ENCODE data around the gene ERO1B.

GRCh38 chr1:236204656-236205055 is 77.1 kb downstream of the ERO1B start:
- no peak for TF ChIP-seq CTCF (conservative IDR thresholded peaks at IDR 0.05; ENCODE audit: low read length)
- no peak for TF ChIP-seq EZH2phosphoT487 (IDR thresholded peaks at IDR 0.05; ENCODE audit: borderline replicate concordance, low read depth, low read length)

Measured in OCI-LY7 (cell line).